Stimulated activated memory B cell treated with anti-CD40 and anti-IgM and Interleukin-4, amounts not matched to agents 10 μg/mL and 1 μg/mL and 100 μg/mL, for 72 hours (primary cell): Measurements from ENCODE around the gene OTOS.
A peak's percentile ranks its signal among the peaks of the same experiment; 100 is the strongest.

Experiments
- ATAC-seq: fragments of 150-1000 bp; cut with Tn5 transposase; 2 replicates; pipeline ENCODE4 v1.10.0; 2021
- H3K27ac Mint-ChIP-seq: one replicate; pipeline ENCODE4 v1.8.0; 2022; ENCODE audit warnings: mild to moderate bottlenecking, mixed read lengths
- H3K27me3 Mint-ChIP-seq: one replicate; pipeline ENCODE4 v1.8.0; 2022; ENCODE audit warnings: mixed read lengths
- H3K36me3 Mint-ChIP-seq: one replicate; pipeline ENCODE4 v1.8.0; 2022; ENCODE audit warnings: mixed read lengths
- H3K4me1 Mint-ChIP-seq: one replicate; pipeline ENCODE4 v1.8.0; 2022; ENCODE audit warnings: mixed read lengths
- H3K4me3 Mint-ChIP-seq: one replicate; pipeline ENCODE4 v1.8.0; 2022; ENCODE audit warnings: mild to moderate bottlenecking, moderate library complexity, mixed read lengths
- H3K9me3 Mint-ChIP-seq: one replicate; pipeline ENCODE4 v1.8.0; 2022; ENCODE audit warnings: mixed read lengths

Gene OTOS

GRCh38 chr2:240127911-240128607 is 12.4 kb downstream of the OTOS start:
- Mint-ChIP-seq H3K27ac (no peak overlapping the region), H3K4me1 (no peaks in the 10 kb centered on the region), H3K9me3 (no peaks in the 10 kb centered on the region), H3K27me3 (no peaks in the 10 kb centered on the region), H3K4me3 (no peak overlapping the region), H3K36me3 (peaks cover 74% of the 10 kb centered on the region)
- ATAC-seq: no peak

GRCh38 chr2:240127191-240127750 is 13.2 kb downstream of the OTOS start:
- ATAC-seq: no peak
- H3K36me3 Mint-ChIP-seq: peaks cover 66% of the 10 kb centered on the region
- H3K9me3 Mint-ChIP-seq: no peaks in the 10 kb centered on the region
- no peaks in the 10 kb centered on the region for H3K4me1 Mint-ChIP-seq
- H3K27ac Mint-ChIP-seq: no peak overlapping the region
- no peak overlapping the region for H3K4me3 Mint-ChIP-seq
- H3K27me3 Mint-ChIP-seq: no peaks in the 10 kb centered on the region

DNA sequence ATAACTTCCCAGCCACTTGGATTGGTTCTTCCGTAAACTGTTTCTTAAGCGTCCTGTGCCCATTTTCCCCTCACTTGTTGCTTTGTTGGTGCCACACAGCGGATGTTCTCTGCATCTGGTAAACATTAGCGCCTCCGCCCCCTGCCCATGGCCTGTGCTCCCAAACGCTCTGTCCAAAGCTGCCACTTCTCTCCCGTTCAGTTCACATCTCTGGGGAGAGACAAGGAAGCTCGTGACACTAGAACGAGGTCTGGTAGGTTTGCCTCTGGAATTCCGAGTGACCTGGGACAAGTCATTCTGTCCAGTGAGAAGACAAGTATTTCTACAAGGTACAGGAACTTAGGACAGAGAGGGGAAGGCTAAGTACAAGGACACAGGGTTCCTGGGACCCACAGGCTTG is 13.7 kb downstream of the OTOS start:
- peaks cover 60% of the 10 kb centered on the region for H3K36me3 Mint-ChIP-seq
- no peak overlapping the region for H3K27ac Mint-ChIP-seq
- ATAC-seq: no peak
- H3K4me1 Mint-ChIP-seq: peaks cover 2% of the 10 kb centered on the region
- H3K4me3 Mint-ChIP-seq: no peak overlapping the region
- no peaks in the 10 kb centered on the region for H3K27me3 Mint-ChIP-seq
- no peaks in the 10 kb centered on the region for H3K9me3 Mint-ChIP-seq

DNA sequence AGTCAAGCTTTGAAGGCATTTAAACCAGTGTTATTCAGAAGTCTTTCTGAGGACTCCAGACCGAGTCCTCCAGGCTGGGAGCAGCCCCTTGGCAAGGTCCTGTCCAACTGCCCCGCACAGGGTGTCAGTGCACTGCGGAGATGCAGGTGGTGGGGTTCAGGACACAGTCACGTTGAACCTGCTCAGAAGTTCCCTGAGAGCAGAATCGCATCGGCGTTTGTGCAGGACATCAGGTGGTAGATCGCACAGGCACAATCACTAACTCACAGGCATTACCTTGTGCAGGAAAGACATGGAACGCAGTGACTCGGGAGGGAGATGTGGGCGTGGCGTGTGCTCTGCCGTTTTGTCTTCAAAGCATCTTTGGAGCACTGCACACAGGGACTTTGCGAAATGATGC is 14.7 kb downstream of the OTOS start:
- H3K27ac Mint-ChIP-seq: no peak overlapping the region

DNA sequence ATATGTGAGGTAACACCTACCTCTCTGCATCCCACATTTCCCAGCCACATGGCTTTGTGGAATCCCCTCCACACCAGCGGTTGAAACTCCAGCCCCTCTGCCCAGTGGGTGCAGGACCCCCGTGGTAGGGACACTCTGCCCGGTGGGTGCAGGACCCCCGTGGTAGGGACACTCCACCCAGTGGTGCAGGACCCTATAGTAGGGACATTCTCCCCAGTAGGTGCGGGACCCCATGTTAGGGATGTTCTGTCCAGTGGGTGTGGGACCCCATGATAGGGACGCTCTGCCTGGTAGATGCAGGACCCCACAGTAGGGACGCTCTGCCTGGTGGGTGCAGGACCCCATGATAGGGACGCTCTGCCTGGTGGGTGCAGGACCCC is 15.8 kb downstream of the OTOS start:
- no peaks in the 10 kb centered on the region for H3K27me3 Mint-ChIP-seq
- H3K9me3 Mint-ChIP-seq: no peaks in the 10 kb centered on the region
- ATAC-seq: peak; percentile 12
- peaks cover 41% of the 10 kb centered on the region for H3K36me3 Mint-ChIP-seq
- no peak overlapping the region for H3K4me3 Mint-ChIP-seq
- peaks cover 7% of the 10 kb centered on the region for H3K4me1 Mint-ChIP-seq
- H3K27ac Mint-ChIP-seq: no peak overlapping the region

More for the DNA sequence above, 14.7 kb downstream of the OTOS start:
- H3K4me1 Mint-ChIP-seq: peaks cover 7% of the 10 kb centered on the region
- H3K9me3 Mint-ChIP-seq: no peaks in the 10 kb centered on the region
- no peak for ATAC-seq
- H3K36me3 Mint-ChIP-seq: peaks cover 52% of the 10 kb centered on the region
- H3K4me3 Mint-ChIP-seq: no peak overlapping the region
- no peaks in the 10 kb centered on the region for H3K27me3 Mint-ChIP-seq

DNA sequence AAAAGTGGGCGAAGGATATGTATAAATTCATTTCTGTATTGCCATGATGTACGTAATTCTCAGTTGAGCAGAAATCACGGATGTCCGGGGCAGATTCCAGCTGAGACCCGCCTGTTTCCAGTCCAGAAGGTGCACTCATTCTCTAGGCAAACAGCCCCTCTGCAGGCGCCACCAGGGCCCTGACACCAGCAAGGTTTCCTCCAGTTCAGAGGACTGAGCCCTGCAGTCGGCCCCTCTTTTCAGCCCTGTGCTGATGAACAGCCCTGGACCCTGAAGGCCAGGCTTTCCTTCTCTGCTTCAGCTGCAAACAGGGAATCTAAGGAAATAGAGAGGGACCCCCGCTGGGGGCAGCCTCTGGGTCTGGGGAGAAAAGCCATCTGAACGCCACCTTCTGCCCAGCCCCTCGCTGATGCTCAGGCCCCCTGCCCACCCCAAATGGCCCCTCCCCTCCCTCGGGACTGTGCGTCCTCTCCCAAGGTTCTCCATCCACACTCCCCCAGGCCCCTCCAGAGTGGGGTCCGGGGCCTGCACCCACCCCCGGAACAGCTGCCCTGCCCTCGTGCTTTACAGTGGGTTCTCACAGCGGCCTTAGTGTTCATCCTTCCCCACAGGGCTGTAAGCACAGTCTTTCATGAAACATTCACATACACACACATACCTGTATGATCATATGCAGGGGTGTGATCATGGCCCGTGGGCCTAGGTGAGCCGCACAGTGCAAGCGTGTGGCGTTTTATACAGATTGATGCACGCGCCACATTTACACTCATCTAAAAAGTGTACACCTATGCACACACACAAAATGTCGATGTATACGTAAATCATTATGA is 16.4 kb downstream of the OTOS start:
- Mint-ChIP-seq H3K27ac (no peak overlapping the region), H3K4me1 (peaks cover 7% of the 10 kb centered on the region), H3K36me3 (peaks cover 36% of the 10 kb centered on the region), H3K27me3 (no peaks in the 10 kb centered on the region), H3K9me3 (no peaks in the 10 kb centered on the region), H3K4me3 (no peak overlapping the region)
- no peak for ATAC-seq

- Mint-ChIP-seq H3K27me3 (no peaks in the 10 kb centered on the region), H3K36me3 (peaks cover 17% of the 10 kb centered on the region), H3K27ac (no peak overlapping the region), H3K9me3 (no peaks in the 10 kb centered on the region), H3K4me3 (no peak overlapping the region), H3K4me1 (peaks cover 7% of the 10 kb centered on the region)
- ATAC-seq: no peak
Observed at GRCh38 chr2:240121675-240122074, 18.8 kb downstream of the OTOS start.

GRCh38 chr2:240121190-240121589 is 19.3 kb downstream of the OTOS start:
- Mint-ChIP-seq H3K27ac (no peak overlapping the region), H3K4me3 (no peak overlapping the region), H3K9me3 (no peaks in the 10 kb centered on the region), H3K36me3 (peaks cover 12% of the 10 kb centered on the region), H3K27me3 (no peaks in the 10 kb centered on the region), H3K4me1 (peaks cover 7% of the 10 kb centered on the region)
- ATAC-seq: no peak

DNA sequence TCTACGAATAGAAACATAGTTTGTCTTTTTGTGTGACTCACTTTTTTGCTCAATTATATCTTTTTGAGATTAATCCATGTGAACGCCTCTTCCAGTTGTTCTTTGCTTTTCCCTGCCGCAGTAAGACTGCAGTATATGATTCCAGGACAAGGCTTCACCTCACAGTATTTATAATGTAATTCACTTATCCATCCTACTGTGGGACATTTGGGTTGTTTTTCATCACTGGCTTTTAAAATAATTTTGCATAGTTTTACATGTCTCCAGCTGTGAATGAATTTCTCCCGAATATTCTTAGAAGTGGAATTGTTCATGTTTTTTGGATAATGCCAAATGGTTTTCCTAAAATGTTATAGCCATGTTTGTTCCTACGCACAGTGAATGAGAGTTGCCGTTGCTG is 26.2 kb downstream of the OTOS start:
- Mint-ChIP-seq H3K27me3 (peaks cover 33% of the 10 kb centered on the region), H3K27ac (no peak overlapping the region), H3K4me3 (no peak overlapping the region), H3K9me3 (no peaks in the 10 kb centered on the region), H3K4me1 (no peaks in the 10 kb centered on the region), H3K36me3 (no peaks in the 10 kb centered on the region)
- ATAC-seq: no peak

- Mint-ChIP-seq H3K27ac (no peak overlapping the region), H3K27me3 (peaks cover 38% of the 10 kb centered on the region), H3K4me1 (no peaks in the 10 kb centered on the region), H3K36me3 (no peaks in the 10 kb centered on the region), H3K9me3 (no peaks in the 10 kb centered on the region), H3K4me3 (no peak overlapping the region)
- ATAC-seq: no peak
Observed at GRCh38 chr2:240112914-240113690, 27.4 kb downstream of the OTOS start.

DNA sequence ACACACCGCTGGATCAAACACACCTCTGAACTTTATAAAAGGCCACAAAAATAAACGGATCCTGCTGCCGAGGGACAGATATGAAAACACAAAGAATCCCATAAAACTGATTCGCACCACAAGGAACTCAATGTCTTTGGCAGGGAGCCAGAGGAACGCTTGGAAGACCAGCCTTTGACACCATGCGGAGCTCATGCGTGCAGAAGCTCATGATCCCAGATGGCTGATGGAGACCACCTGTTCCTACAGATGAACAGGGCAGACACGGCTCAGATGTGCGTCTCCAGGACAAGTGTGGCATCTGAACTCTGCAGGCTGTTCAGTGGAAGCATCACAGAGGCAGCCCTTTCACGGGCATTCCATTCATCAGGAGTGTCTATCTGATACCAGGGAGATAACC is 29.2 kb downstream of the OTOS start:
- Mint-ChIP-seq H3K9me3 (no peaks in the 10 kb centered on the region), H3K4me3 (no peak overlapping the region), H3K27me3 (peaks cover 50% of the 10 kb centered on the region), H3K36me3 (no peaks in the 10 kb centered on the region), H3K27ac (no peak overlapping the region), H3K4me1 (no peaks in the 10 kb centered on the region)
- no peak for ATAC-seq

DNA sequence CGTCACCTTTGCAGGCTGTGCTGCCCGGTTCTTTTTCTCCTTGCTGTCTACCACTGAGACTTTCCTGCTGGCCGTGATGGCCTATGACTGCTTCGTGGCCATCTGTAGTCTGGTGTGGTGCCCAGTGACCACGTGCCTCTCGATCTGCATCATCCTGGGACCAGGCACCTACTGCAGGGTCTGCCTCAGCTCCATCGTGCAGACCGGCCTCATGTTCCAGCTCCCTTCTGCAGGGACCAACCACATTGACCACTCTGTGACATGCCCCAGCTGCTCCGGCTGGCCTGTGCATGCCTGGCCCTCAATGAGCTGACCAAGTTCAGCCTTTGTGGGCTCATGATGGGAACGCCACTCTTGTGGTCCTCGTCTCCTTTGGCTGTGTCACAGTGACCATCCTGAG is 31.1 kb downstream of the OTOS start:
- ATAC-seq: no peak
- no peaks in the 10 kb centered on the region for H3K4me1 Mint-ChIP-seq
- H3K36me3 Mint-ChIP-seq: no peaks in the 10 kb centered on the region
- H3K27me3 Mint-ChIP-seq: peaks cover 46% of the 10 kb centered on the region
- H3K27ac Mint-ChIP-seq: no peak overlapping the region
- no peaks in the 10 kb centered on the region for H3K9me3 Mint-ChIP-seq
- H3K4me3 Mint-ChIP-seq: no peak overlapping the region

- no peaks in the 10 kb centered on the region for H3K36me3 Mint-ChIP-seq
- H3K9me3 Mint-ChIP-seq: no peaks in the 10 kb centered on the region
- no peak overlapping the region for H3K27ac Mint-ChIP-seq
- H3K27me3 Mint-ChIP-seq: peaks cover 32% of the 10 kb centered on the region
- no peaks in the 10 kb centered on the region for H3K4me1 Mint-ChIP-seq
- ATAC-seq: no peak
- no peak overlapping the region for H3K4me3 Mint-ChIP-seq
Observed at GRCh38 chr2:240107477-240107796, 33.0 kb downstream of the OTOS start.

DNA sequence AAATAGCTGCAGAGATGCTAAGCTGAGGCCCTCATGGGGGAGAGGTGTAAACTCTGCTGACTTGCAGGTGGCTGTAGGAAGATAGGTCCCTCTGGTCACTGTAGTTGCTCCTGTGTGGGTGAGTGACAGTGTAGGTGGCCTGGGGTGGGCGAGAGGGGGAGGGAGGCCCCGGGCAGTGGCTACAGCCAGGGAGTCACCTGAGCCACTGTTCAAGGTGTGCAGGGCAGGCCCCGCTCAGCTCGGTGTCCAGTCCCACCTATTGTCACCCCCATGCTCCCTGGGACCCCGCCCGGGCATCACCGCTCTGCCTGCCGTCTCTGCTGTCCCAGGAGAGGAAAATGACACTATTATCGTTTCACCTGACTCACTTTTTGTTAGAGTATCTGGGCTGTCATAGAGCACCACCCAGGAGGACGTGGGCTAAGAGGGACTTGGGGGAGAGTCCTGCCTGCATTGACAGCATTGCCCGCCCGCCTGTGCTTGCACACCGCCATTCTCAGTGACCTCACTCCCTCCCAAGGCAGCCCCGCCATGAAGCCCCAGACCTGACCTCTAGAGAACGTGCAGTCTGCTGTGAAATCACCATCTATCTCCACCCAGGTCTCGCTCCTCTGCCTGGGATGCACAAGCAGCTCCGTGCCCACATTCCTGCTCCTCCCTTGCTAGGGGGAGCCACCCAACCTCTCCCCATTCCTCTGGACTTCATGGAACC is 33.5 kb downstream of the OTOS start:
- peak; percentile 13 for ATAC-seq
- peaks cover 27% of the 10 kb centered on the region for H3K27me3 Mint-ChIP-seq
- H3K4me1 Mint-ChIP-seq: no peaks in the 10 kb centered on the region
- no peak overlapping the region for H3K27ac Mint-ChIP-seq
- no peaks in the 10 kb centered on the region for H3K36me3 Mint-ChIP-seq
- H3K9me3 Mint-ChIP-seq: no peaks in the 10 kb centered on the region
- no peak overlapping the region for H3K4me3 Mint-ChIP-seq

DNA sequence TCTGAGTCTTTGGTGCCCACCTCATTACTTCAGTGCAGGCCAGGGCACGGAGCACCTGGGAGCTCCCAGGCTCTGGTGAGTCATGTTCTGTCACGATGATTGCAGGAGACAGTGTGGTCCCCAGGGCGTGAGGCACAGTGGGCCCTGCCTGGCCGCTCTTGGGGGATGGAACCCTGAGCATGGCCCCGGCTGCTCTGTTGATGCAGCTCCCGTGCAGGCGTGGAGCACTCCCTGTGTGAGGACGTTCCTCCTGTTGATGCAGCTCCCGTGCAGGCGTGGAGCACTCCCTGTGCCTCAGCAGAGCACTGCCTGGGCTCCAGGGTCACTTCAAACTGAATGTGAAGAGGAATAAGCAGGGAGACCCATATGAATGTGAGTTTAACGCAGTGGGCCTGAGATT is 34.5 kb downstream of the OTOS start:
- Mint-ChIP-seq H3K4me1 (no peaks in the 10 kb centered on the region), H3K27me3 (peaks cover 32% of the 10 kb centered on the region), H3K27ac (no peak overlapping the region), H3K36me3 (no peaks in the 10 kb centered on the region), H3K4me3 (no peak overlapping the region), H3K9me3 (no peaks in the 10 kb centered on the region)
- no peak for ATAC-seq
